Measurements from ENCODE around the gene NDUFB8. TPM values are rescaled to one million over a fixed set of nuclear protein-coding genes. Genes with fewer than 3 reads are reported as not detected.

NDUFB8 gene
- total RNA-seq, 1 donor from 2014 or later: 195 TPM

DNA sequence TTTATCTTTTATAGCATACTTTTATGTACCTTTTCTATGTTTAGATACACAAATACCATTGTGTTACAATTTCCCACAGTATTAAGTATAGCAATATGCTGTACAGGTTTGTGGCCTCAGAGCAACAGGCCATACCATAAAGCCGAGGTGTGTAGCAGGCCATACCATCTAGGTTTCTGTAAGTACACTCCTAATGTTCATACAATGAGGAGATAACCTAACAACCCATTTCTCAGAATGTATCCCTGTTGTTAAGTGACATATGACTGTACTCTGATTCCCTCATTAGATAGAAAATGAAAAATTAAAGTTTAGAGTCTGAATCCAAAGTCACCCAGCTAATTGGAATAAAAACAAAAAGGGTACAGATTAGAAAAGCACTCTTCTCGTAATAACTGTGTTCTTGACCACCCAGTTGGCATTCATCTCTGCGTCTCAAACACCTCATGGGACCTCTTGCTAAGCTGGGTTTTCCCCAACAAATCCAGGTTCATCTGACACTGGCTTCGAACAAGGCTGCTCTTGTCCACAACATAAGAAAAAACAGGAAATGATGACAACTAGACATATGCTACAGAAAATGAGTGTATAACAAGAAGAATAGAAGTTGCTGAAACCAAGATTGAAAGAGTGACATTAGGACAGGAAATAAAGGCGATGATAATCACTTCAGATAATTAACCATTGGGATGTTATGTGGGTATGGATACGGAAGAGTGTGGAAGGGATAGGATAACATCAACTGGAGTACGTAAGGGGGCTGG is 1.4 kb downstream of the NDUFB8 start:
- H3K36me3 Mint-ChIP-seq: peaks cover 14% of the 10 kb centered on the region
- TF ChIP-seq, protein P1, sequence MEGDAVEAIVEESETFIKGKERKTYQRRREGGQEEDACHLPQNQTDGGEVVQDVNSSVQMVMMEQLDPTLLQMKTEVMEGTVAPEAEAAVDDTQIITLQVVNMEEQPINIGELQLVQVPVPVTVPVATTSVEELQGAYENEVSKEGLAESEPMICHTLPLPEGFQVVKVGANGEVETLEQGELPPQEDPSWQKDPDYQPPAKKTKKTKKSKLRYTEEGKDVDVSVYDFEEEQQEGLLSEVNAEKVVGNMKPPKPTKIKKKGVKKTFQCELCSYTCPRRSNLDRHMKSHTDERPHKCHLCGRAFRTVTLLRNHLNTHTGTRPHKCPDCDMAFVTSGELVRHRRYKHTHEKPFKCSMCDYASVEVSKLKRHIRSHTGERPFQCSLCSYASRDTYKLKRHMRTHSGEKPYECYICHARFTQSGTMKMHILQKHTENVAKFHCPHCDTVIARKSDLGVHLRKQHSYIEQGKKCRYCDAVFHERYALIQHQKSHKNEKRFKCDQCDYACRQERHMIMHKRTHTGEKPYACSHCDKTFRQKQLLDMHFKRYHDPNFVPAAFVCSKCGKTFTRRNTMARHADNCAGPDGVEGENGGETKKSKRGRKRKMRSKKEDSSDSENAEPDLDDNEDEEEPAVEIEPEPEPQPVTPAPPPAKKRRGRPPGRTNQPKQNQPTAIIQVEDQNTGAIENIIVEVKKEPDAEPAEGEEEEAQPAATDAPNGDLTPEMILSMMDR (conservative IDR thresholded peaks at IDR 0.05): no peak

DNA sequence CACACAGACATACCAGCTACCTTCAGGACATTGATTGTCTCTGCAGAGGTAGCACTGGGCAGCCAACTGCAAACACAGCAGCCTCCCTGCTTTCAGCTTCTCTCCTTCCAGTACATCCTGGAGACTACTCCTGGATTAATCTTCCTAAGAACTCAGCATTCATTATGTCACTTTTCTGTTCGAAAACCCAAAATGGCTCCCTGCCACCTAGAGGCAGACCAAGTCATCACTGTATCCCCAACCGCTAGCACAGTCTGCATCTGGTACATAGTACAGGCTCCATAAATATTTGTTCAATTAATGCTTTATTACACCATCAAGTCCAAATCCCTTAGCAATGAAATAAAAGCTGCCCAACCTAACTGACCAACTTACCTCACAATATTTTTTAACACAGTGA is 5.0 kb downstream of the NDUFB8 start:
- no peak for DNase-seq (ENCODE audit: extremely low spot score, unreplicated experiment)
- Mint-ChIP-seq H3K27me3 (peaks cover 13% of the 10 kb centered on the region), H3K27ac (no peak overlapping the region), H3K4me3 (no peak overlapping the region), H3K4me1 (ENCODE audit: unreplicated experiment) (peaks cover 6% of the 10 kb centered on the region), H3K36me3 (peaks cover 14% of the 10 kb centered on the region), H3K9me3 (no peaks in the 10 kb centered on the region)
- TF ChIP-seq, protein P1 (conservative IDR thresholded peaks at IDR 0.05): peak; percentile 37

More for the DNA sequence above, 1.4 kb downstream of the NDUFB8 start:
- Mint-ChIP-seq H3K4me3 (peak overlapping the region; percentile 100), H3K27ac (peak overlapping the region; percentile 59), H3K9me3 (no peaks in the 10 kb centered on the region), H3K27me3 (no peaks in the 10 kb centered on the region), H3K4me1 (ENCODE audit: unreplicated experiment) (peaks cover 14% of the 10 kb centered on the region)
- no peak for DNase-seq (ENCODE audit: extremely low spot score, unreplicated experiment)

DNA sequence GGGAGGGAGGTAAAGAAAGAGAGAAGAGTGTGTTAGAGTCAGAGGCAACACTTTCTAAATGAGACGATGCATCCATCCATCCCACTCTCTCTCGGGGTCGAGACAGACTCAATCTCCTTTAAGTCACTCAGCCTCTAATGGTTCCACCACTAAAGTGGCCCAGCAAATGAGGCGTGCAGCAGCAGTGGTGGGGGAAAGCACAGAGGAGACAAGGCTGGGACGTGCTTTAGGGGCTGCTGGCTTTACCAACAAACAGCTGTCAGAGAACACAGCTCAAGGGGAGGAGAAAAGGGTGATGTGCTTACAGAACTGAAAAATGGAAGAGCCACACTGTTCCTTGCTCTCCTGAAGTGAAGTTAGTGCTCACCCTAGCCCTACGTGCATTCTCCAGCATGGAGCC is 5.5 kb downstream of the NDUFB8 start:
- peaks cover 16% of the 10 kb centered on the region for H3K27me3 Mint-ChIP-seq

DNA sequence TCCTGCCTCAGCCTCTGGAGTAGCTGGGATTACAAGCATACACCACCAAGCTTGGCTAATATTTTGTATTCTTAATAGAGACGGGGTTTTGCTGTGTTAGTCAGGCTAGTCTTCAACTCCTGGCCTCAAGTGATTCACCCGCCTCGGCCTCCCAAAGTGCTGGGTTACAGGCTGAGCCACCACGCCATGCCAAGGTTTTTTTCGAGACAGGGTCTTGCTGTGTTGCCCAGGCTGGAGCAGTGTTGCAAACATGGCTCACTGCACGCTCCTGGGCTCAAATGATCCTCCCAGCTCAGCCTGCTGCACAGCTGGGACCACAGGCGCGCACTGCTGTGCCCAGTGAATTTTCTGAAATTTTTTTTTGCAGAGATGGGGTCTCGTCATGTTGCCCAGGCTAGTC is 6.7 kb downstream of the NDUFB8 start:
- peaks cover 24% of the 10 kb centered on the region for H3K27me3 Mint-ChIP-seq
- no peak overlapping the region for H3K27ac Mint-ChIP-seq
- no peaks in the 10 kb centered on the region for H3K9me3 Mint-ChIP-seq
- peaks cover 14% of the 10 kb centered on the region for H3K36me3 Mint-ChIP-seq
- H3K4me1 Mint-ChIP-seq (ENCODE audit: unreplicated experiment): peaks cover 9% of the 10 kb centered on the region
- H3K4me3 Mint-ChIP-seq: no peak overlapping the region
- no peak for DNase-seq (ENCODE audit: extremely low spot score, unreplicated experiment)
- TF ChIP-seq, protein P1 (conservative IDR thresholded peaks at IDR 0.05): no peak

More for the DNA sequence above, 5.5 kb downstream of the NDUFB8 start:
- Mint-ChIP-seq H3K4me1 (ENCODE audit: unreplicated experiment) (peaks cover 7% of the 10 kb centered on the region), H3K36me3 (peaks cover 14% of the 10 kb centered on the region), H3K27ac (no peak overlapping the region), H3K4me3 (no peak overlapping the region), H3K9me3 (no peaks in the 10 kb centered on the region)
- no peak for DNase-seq (ENCODE audit: extremely low spot score, unreplicated experiment)
- TF ChIP-seq, protein P1 (conservative IDR thresholded peaks at IDR 0.05): no peak

DNA sequence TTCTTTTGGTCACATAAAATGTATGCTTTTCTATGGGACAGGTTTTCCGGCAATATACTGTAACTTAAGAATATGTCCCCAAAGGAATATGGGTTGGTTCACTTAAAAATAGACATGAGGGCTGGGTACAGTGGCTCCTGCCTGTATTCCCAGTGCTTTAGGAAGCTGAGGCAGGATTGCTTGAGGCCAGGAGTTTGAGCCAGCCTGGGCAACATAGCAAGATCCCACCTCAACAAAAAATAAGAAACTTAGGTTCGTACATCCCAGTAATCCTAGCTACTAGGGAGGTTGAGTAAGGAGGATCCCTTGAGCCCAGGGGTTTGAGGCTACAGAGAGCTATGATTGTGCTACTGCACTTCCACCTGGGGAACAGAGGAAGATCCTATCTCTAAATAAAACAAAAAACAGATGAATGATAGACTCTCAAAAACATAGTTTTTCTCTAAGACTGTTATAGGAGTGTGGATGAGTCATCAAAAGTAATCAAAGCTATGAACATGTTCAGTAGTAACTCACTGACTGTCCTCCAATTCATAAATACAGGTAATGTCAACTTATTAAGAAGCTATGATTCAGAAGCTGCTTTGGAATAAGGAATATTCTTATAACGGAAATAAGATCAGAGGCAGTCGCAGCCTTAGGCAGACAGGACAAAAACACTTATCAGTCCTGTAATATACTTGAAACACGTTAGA is 7.4 kb downstream of the NDUFB8 start:
- no peak for DNase-seq (ENCODE audit: extremely low spot score, unreplicated experiment)
- H3K27me3 Mint-ChIP-seq: peaks cover 24% of the 10 kb centered on the region
- peaks cover 9% of the 10 kb centered on the region for H3K4me1 Mint-ChIP-seq (ENCODE audit: unreplicated experiment)
- H3K9me3 Mint-ChIP-seq: no peaks in the 10 kb centered on the region
- TF ChIP-seq, protein P1 (conservative IDR thresholded peaks at IDR 0.05): no peak
- peaks cover 14% of the 10 kb centered on the region for H3K36me3 Mint-ChIP-seq
- no peak overlapping the region for H3K27ac Mint-ChIP-seq
- H3K4me3 Mint-ChIP-seq: no peak overlapping the region

All from type B pancreatic cell (in vitro differentiated cells).